Thoracic aorta (tissue), 2 donors: ENCODE data around the gene SLC22A6. TPM values are rescaled to one million over a fixed set of nuclear protein-coding genes. Genes with fewer than 3 reads are reported as not detected.

Experiments
- ATAC-seq: fragments of 150-250 bp; one replicate; pipeline ENCODE4 v1.8.0; 2017; ENCODE audit warnings: low read depth; ENCODE audit not compliant: insufficient number of reproducible peaks, low FRiP score
- DNase-seq: peaks from one replicate; pipeline ENCODE4 v3.0.0-alpha.2; 2020; ENCODE audit warnings: low spot score
- H3K27ac ChIP-seq, 2 donors: fragments of 200-600 bp; sonication (generic); 1 replicate in 1 of 2; 2 replicates in 1 of 2; pipeline ENCODE4 v1.5.1; 2016; ENCODE audit warnings: mild to moderate bottlenecking in 2 of 2, moderate library complexity in 2 of 2
- H3K27me3 ChIP-seq: fragments of 200-600 bp; sonication (generic); replicated peaks from 2 replicates; pipeline ENCODE4 v1.6.0; 2016; ENCODE audit warnings: mild to moderate bottlenecking; ENCODE audit not compliant: insufficient read depth
- H3K36me3 ChIP-seq: fragments of 200-600 bp; sonication (generic); one replicate; pipeline ENCODE4 v1.5.1; 2016
- H3K4me1 ChIP-seq, 2 donors: fragments of 200-600 bp; sonication (generic); 1 replicate in 1 of 2; 2 replicates in 1 of 2; pipeline versions ENCODE4 v1.5.1 to v1.6.0; 2016; ENCODE audit warnings: low read depth in 2 of 2, mild to moderate bottlenecking in 1 of 2; ENCODE audit not compliant: control insufficient read depth in 1 of 2
- H3K4me3 ChIP-seq: fragments of 200-600 bp; sonication (generic); 2 replicates; pipeline ENCODE4 v1.5.1; 2016; ENCODE audit warnings: mild to moderate bottlenecking
- H3K9me3 ChIP-seq: fragments of 200-600 bp; sonication (generic); 2 replicates; pipeline ENCODE4 v1.5.1; 2016
- total RNA-seq, 2 donors: library from RNA; depleted of rRNA; stranded (reverse); fragments of >200 nt; gene quantifications; one replicate each; pipeline versions ENCODE4 v1.1.0 to v1.2.3, GENCODE V29; 2016
- TF ChIP-seq, protein P1 (sequence below): fragments of 200-600 bp; sonication (generic); IDR thresholded peaks from one replicate; pipeline ENCODE4 v1.5.1; 2019; ENCODE audit warnings: antibody characterized with exemption

Gene SLC22A6
- total RNA-seq, 2 donors from 2014 or later, result not detected

DNA sequence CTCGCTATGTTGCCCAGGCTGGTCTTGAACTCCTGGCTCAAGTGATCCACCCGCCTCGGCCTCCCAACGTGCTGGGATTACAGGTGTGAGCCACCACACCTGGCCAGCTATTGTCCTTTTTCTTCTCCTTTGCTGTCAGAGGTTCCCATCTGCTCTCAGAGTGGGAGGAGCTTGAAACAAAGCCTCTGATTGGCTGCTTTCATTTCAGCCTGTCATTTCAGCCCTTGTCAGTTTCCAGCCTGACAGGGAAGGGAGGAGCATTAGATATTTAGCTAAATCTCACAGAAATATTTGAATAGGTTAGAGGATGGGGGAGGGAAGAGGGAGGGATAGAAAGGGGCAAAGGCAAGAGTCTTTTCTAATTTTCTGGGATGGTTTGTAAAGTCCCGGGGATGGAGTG, 8.7 kb downstream of the SLC22A6 start:
- ATAC-seq, result no peak
- Histone ChIP-seq H3K4me3 (no peak overlapping the region), H3K27me3 (no peaks in the 10 kb centered on the region), H3K9me3 (no peaks in the 10 kb centered on the region), H3K36me3 (no peaks in the 10 kb centered on the region), H3K4me1 (peaks cover 0 to 9% of the 10 kb centered on the region in 2 donors), H3K27ac (no peak overlapping the region)
- DNase-seq, result no peak
- TF ChIP-seq, protein P1, sequence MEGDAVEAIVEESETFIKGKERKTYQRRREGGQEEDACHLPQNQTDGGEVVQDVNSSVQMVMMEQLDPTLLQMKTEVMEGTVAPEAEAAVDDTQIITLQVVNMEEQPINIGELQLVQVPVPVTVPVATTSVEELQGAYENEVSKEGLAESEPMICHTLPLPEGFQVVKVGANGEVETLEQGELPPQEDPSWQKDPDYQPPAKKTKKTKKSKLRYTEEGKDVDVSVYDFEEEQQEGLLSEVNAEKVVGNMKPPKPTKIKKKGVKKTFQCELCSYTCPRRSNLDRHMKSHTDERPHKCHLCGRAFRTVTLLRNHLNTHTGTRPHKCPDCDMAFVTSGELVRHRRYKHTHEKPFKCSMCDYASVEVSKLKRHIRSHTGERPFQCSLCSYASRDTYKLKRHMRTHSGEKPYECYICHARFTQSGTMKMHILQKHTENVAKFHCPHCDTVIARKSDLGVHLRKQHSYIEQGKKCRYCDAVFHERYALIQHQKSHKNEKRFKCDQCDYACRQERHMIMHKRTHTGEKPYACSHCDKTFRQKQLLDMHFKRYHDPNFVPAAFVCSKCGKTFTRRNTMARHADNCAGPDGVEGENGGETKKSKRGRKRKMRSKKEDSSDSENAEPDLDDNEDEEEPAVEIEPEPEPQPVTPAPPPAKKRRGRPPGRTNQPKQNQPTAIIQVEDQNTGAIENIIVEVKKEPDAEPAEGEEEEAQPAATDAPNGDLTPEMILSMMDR, result no peak

DNA sequence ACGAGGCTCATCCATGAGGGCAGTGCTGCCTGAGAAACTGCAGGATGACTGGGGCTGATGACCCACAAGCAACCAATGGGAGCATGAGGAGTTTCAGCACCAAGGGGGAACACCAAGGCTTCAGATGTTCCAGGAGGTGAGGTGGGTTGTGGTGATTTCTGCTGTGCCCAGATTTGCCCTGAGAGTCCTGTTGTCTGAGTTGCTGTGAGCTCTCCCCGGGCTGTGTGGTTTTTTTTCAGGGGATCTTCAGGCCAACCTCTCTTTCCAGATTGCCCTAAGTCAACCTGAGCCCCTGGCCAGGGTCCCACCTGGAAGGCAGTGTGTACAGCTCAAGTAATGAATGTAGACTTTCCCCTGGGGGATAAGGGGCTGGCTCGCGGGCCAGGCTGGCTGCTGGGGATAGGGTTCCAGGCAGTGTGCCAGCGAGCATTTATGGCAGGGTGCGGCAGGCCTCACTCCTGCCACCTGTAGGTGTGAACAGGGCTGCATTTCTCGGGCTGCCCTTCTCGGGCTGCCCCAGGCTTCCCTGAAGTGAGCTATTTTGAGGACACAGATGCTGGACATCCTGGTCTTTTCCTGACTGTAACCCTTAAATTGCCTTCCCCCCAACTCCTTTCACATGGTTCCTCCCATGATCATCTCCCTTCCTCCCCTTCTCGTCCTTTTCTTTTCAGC, 9.8 kb downstream of the SLC22A6 start:
- Histone ChIP-seq H3K36me3 (no peaks in the 10 kb centered on the region), H3K9me3 (no peaks in the 10 kb centered on the region), H3K27me3 (no peaks in the 10 kb centered on the region), H3K27ac (no peak overlapping the region), H3K4me1 (peaks cover 0 to 9% of the 10 kb centered on the region in 2 donors), H3K4me3 (no peak overlapping the region)
- no peak for DNase-seq
- TF ChIP-seq, protein P1, result peak; percentile 21
- ATAC-seq, result no peak

DNA sequence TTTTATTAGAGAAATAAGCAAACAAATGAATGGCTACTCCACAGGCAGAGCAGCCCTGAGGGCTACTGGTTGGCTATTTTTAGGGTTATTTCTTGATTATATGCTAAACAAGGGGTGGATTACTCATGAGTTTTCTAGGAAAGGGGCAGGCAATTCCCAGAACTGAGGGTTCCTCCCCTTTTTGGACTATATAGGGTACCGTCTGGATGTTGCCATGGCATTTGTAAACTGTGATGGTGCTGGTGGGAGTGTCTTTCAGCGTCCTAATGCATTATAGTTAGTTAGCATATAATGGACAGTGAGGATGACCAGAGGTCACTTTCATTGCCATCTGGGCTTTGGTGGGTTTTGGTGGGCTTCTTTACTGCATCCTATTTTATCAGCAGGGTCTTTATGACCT, 19.2 kb downstream of the SLC22A6 start:
- DNase-seq (no peak), ATAC-seq (no peak)
- H3K9me3 ChIP-seq, result no peaks in the 10 kb centered on the region
- H3K4me3 ChIP-seq, result no peak overlapping the region
- no peak overlapping the region for H3K27ac ChIP-seq
- no peaks in the 10 kb centered on the region for H3K36me3 ChIP-seq
- H3K4me1 ChIP-seq, result no peaks in the 10 kb centered on the region
- no peaks in the 10 kb centered on the region for H3K27me3 ChIP-seq
- TF ChIP-seq, protein P1, result no peak

DNA sequence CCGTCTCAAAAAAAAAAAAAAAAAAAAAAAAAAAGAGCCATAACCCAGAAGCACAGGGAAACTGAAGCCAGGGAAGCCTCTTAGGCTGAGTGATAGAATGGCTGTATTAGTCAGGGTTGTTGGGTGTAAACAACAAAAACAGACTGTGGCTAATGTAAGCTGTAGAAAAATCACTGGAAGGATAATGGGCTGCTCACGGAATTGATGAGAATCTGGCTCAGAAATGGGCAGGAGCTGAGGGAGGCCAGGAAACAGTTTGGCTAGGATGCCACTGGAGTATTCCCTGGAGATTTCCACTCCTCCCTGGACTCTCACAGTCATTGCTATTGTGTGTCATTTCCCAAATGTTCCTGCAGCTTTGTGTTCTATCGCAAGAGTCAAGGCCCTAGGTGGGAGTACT, 22.4 kb downstream of the SLC22A6 start:
- ATAC-seq (no peak), DNase-seq (no peak)
- no peaks in the 10 kb centered on the region for H3K27me3 ChIP-seq
- no peak overlapping the region for H3K4me3 ChIP-seq
- H3K36me3 ChIP-seq, result no peaks in the 10 kb centered on the region
- TF ChIP-seq, protein P1, result no peak
- H3K27ac ChIP-seq, result no peak overlapping the region
- no peaks in the 10 kb centered on the region for H3K9me3 ChIP-seq
- H3K4me1 ChIP-seq, result no peaks in the 10 kb centered on the region

DNA sequence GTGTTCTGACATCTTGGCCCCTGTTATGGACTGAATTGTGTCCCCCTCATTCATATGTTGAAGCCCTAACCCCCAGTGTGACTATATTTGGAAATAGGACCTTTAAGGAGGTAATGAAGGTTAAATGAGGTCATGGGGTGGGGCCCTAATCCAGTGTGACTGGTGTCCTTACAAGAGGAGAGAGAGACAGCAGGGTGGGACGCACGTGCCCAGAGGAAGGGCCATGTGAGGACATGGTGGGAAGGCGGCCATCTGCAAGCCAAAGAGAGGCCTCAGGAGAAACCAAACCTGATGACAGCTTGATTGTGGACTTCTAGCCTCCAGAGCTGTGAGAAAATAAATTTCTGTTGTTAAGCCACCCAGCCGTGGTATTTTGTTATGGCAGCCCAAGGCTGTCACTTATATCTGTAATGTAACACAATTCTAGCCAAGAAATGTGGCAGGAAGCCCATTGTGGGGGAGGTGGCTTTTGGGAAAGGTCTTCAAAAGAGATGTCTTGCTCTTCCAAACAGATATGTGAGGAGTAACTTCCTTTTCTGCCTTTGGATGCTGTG, 23.7 kb downstream of the SLC22A6 start:
- H3K9me3 ChIP-seq, result no peaks in the 10 kb centered on the region
- DNase-seq (no peak), ATAC-seq (no peak)
- H3K27me3 ChIP-seq, result no peaks in the 10 kb centered on the region
- H3K27ac ChIP-seq, result no peak overlapping the region
- TF ChIP-seq, protein P1, result no peak
- H3K36me3 ChIP-seq, result no peaks in the 10 kb centered on the region
- no peak overlapping the region for H3K4me3 ChIP-seq
- no peaks in the 10 kb centered on the region for H3K4me1 ChIP-seq
